Hepatocyte (in vitro differentiated cells): ENCODE measurements around the gene P2RY4. TPM values are rescaled to one million over a fixed set of nuclear protein-coding genes. Genes with fewer than 3 reads are reported as not detected.

Experiments
- DNase-seq: peaks from one replicate; pipeline ENCODE4 v3.0.0-alpha.2; 2016; ENCODE audit warnings: low spot score
- H2AFZ ChIP-seq: fragments of 200-600 bp; sonication (generic); 2 replicates; pipeline ENCODE4 v1.6.0; 2016; ENCODE audit warnings: antibody characterized with exemption, mild to moderate bottlenecking
- H3K27ac ChIP-seq: fragments of 200-600 bp; sonication (generic); 2 replicates; pipeline ENCODE4 v1.5.1; 2016; ENCODE audit warnings: mild to moderate bottlenecking
- H3K27me3 ChIP-seq: fragments of 200-600 bp; sonication (generic); 2 replicates; pipeline ENCODE4 v1.6.1; 2016
- H3K36me3 ChIP-seq: fragments of 200-600 bp; sonication (generic); replicated peaks from 2 replicates; pipeline ENCODE4 v1.5.1; 2016; ENCODE audit warnings: low read depth; ENCODE audit not compliant: insufficient read depth
- H3K4me1 ChIP-seq: fragments of 200-600 bp; sonication (generic); 2 replicates; pipeline ENCODE4 v1.5.1; 2016; ENCODE audit warnings: mild to moderate bottlenecking, moderate library complexity; ENCODE audit not compliant: insufficient read depth
- H3K4me2 ChIP-seq: fragments of 200-600 bp; sonication (generic); 2 replicates; pipeline ENCODE4 v1.6.0; 2016
- H3K4me3 ChIP-seq: fragments of 200-600 bp; sonication (generic); 2 replicates; pipeline ENCODE4 v1.5.1; 2016; ENCODE audit warnings: mild to moderate bottlenecking
- H3K79me2 ChIP-seq: fragments of 200-600 bp; sonication (generic); 2 replicates; pipeline ENCODE4 v1.6.0; 2017; ENCODE audit warnings: mild to moderate bottlenecking
- H3K9me2 ChIP-seq: fragments of 200-600 bp; sonication (generic); replicated peaks from 2 replicates; pipeline ENCODE4 v1.6.0; 2017; ENCODE audit warnings: mild to moderate bottlenecking; ENCODE audit not compliant: insufficient read depth
- H3K9me3 ChIP-seq: fragments of 200-600 bp; sonication (generic); 2 replicates; pipeline ENCODE4 v1.5.1; 2016; ENCODE audit warnings: low read depth, mild to moderate bottlenecking
- H4K20me1 ChIP-seq: fragments of 200-600 bp; sonication (generic); 2 replicates; pipeline ENCODE4 v1.6.0; 2016; ENCODE audit warnings: mild to moderate bottlenecking; ENCODE audit not compliant: insufficient read depth, poor library complexity, severe bottlenecking
- EZH2 ChIP-seq: fragments of 200-600 bp; sonication (generic); IDR thresholded peaks from 2 replicates; pipeline ENCODE4 v1.6.1; 2016; ENCODE audit warnings: antibody characterized with exemption, mild to moderate bottlenecking, borderline replicate concordance
- EZH2phosphoT487 ChIP-seq: fragments of 200-600 bp; sonication (generic); IDR thresholded peaks from one replicate; pipeline ENCODE4 v1.6.1; 2018; ENCODE audit warnings: antibody characterized with exemption, mild to moderate bottlenecking, low read depth, moderate library complexity; ENCODE audit not compliant: unreplicated experiment, severe bottlenecking
- WGBS: methylation state at CpG from one replicate; pipeline ENCODE4 v1.1.6; 2016; ENCODE audit warnings: low lambda C conversion rate; ENCODE audit errors: missing lambda C conversion rate; 5-methylcytosine and 5-hydroxymethylcytosine counted together
- polyA plus RNA-seq: library from polyadenylated mRNA; unstranded; fragments of >200 nt; fragmentation: Nextera tagmentation; extraction: Ambion mirVana; gene quantifications from 2 replicates; pipeline ENCODE4 v1.2.1, GENCODE V29; 2016
- total RNA-seq: library from RNA; depleted of rRNA; stranded (reverse); fragments of >200 nt; gene quantifications from 2 replicates; pipeline ENCODE4 v1.2.3, GENCODE V29; 2014
- TF ChIP-seq, protein P1 (sequence below): fragments of 200-600 bp; sonication (generic); IDR thresholded peaks from 2 replicates; pipeline ENCODE4 v1.5.1; 2016; ENCODE audit warnings: antibody characterized with exemption, mild to moderate bottlenecking; ENCODE audit not compliant: poor library complexity

P2RY4 gene
- total and polyA plus RNA-seq, 2 experiments from 2014 or later, result 0.87 to 2.0 TPM

DNA sequence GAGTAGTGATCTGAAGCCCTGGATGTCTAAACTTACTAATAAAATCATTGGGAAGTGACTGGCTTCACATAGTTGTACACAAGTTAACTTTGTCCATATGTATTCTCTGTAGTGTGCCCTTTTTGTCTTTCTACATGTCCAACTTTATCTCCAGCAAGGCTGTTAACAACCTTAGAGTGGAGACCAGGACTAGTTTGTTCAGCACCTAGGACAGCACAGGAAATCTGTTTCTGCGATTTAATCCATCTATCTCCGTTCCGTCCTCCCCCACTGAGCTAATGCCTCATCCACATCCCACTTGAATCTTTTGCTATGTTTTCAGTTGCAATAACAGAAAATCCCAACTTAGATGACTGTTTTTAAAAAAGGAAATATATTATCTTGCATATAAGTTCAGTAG lies 4.8 kb upstream of the P2RY4 start:
- Histone ChIP-seq H3K79me2 (no peaks in the 10 kb centered on the region), H3K4me2 (no peak overlapping the region), H3K4me3 (no peak overlapping the region), H3K9me2 (no peaks in the 10 kb centered on the region), H3K36me3 (no peaks in the 10 kb centered on the region), H2AFZ (no peak overlapping the region), H3K4me1 (peaks cover 3% of the 10 kb centered on the region), H4K20me1 (no peaks in the 10 kb centered on the region), H3K27me3 (no peaks in the 10 kb centered on the region), H3K9me3 (no peaks in the 10 kb centered on the region), H3K27ac (no peak overlapping the region)
- no peak for DNase-seq
- 59% methylated on average over 3 of the region's 3 CpGs for WGBS
- TF ChIP-seq EZH2, result no peak
- TF ChIP-seq, protein P1, sequence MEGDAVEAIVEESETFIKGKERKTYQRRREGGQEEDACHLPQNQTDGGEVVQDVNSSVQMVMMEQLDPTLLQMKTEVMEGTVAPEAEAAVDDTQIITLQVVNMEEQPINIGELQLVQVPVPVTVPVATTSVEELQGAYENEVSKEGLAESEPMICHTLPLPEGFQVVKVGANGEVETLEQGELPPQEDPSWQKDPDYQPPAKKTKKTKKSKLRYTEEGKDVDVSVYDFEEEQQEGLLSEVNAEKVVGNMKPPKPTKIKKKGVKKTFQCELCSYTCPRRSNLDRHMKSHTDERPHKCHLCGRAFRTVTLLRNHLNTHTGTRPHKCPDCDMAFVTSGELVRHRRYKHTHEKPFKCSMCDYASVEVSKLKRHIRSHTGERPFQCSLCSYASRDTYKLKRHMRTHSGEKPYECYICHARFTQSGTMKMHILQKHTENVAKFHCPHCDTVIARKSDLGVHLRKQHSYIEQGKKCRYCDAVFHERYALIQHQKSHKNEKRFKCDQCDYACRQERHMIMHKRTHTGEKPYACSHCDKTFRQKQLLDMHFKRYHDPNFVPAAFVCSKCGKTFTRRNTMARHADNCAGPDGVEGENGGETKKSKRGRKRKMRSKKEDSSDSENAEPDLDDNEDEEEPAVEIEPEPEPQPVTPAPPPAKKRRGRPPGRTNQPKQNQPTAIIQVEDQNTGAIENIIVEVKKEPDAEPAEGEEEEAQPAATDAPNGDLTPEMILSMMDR, result no peak

- DNase-seq, result peak; percentile 73
- 24% methylated on average over 7 of the region's 7 CpGs for WGBS
- Histone ChIP-seq H2AFZ (no peak overlapping the region), H3K4me3 (no peak overlapping the region), H3K27ac (no peak overlapping the region), H3K79me2 (no peaks in the 10 kb centered on the region), H3K36me3 (no peaks in the 10 kb centered on the region), H3K9me3 (no peaks in the 10 kb centered on the region), H4K20me1 (no peaks in the 10 kb centered on the region), H3K4me1 (peaks cover 3% of the 10 kb centered on the region), H3K9me2 (no peaks in the 10 kb centered on the region), H3K4me2 (no peak overlapping the region), H3K27me3 (no peaks in the 10 kb centered on the region)
- TF ChIP-seq, protein P1, result peak; percentile 54
- no peak for TF ChIP-seq EZH2
- no peak for TF ChIP-seq EZH2phosphoT487
Measured at GRCh38 chrX:70262952-70263567, 3.1 kb upstream of the P2RY4 start.

- no peaks in the 10 kb centered on the region for H3K36me3 ChIP-seq
- H4K20me1 ChIP-seq, result no peaks in the 10 kb centered on the region
- TF ChIP-seq EZH2, result no peak
- TF ChIP-seq, protein P1, result no peak
- TF ChIP-seq EZH2phosphoT487, result no peak
- peak overlapping the region; percentile 78 for H3K27ac ChIP-seq
- no peak overlapping the region for H3K4me3 ChIP-seq
- H3K4me2 ChIP-seq, result no peak overlapping the region
- no peaks in the 10 kb centered on the region for H3K79me2 ChIP-seq
- peak; percentile 37 for DNase-seq
- no peak overlapping the region for H2AFZ ChIP-seq
- WGBS, result 57% methylated on average over 5 of the region's 5 CpGs
- no peaks in the 10 kb centered on the region for H3K27me3 ChIP-seq
- H3K9me2 ChIP-seq, result no peaks in the 10 kb centered on the region
- no peaks in the 10 kb centered on the region for H3K9me3 ChIP-seq
- peaks cover 14% of the 10 kb centered on the region for H3K4me1 ChIP-seq
Measured at GRCh38 chrX:70257423-70258288, 2.3 kb downstream of the P2RY4 start.
